Caco-2 (cell line): ENCODE measurements around the gene PRRG2. TPM values are rescaled to one million over a fixed set of nuclear protein-coding genes. Genes with fewer than 3 reads are reported as not detected.

ENCODE experiments used
- BruUV-seq: library from RNA; stranded (reverse); fragments of 400-500 nt; replicated peaks from 2 replicates; lab custom pipeline; 2021; lab: Mats Ljungman, UMichigan
- CTCF ChIA-PET: fragments of 300-600 bp; sonication (Branson Sonifier 250); formaldehyde crosslinking; loops from one replicate; lab custom pipeline; 2022; ENCODE audit warnings: antibody characterized with exemption; lab: Charles Lee
- POLR2A ChIA-PET: fragments of 300-600 bp; sonication (Branson Sonifier 250); formaldehyde crosslinking; loops from one replicate; lab custom pipeline; 2022; ENCODE audit warnings: antibody characterized with exemption; lab: Charles Lee
- DNase-seq, 2 experiments: peaks; one replicate each; pipeline versions ENCODE4 v3.0.0 to v3.0.0-alpha.2; 2020 to 2022
- H3K27me3 ChIP-seq: replicated peaks from 2 replicates; pipeline ENCODE4 v1.6.0; 2011; ENCODE audit warnings: low read length; ENCODE audit not compliant: control insufficient read depth, insufficient read depth
- H3K36me3 ChIP-seq: 2 replicates; pipeline ENCODE4 v1.5.1; 2011; ENCODE audit warnings: low read length; ENCODE audit not compliant: control insufficient read depth, insufficient read depth
- H3K4me1 ChIP-seq: fragments of 250-450 bp; sonication (Bioruptor Pico); 2 replicates; pipeline ENCODE4 v1.5.1; 2020; ENCODE audit warnings: mild to moderate bottlenecking
- H3K4me3 ChIP-seq: 2 replicates; pipeline ENCODE4 v1.5.1; 2011; ENCODE audit warnings: low read depth, mild to moderate bottlenecking, control low read depth, low read length
- H3K9me3 ChIP-seq: fragments of 250-450 bp; sonication (Bioruptor Pico); 2 replicates; pipeline ENCODE4 v1.5.1; 2020; ENCODE audit warnings: mild to moderate bottlenecking, moderate library complexity
- H3K27ac Mint-ChIP-seq: one replicate; pipeline ENCODE4 v1.8.0; 2022; ENCODE audit warnings: mixed read lengths; ENCODE audit not compliant: unreplicated experiment
- H3K27me3 Mint-ChIP-seq: one replicate; pipeline ENCODE4 v1.8.0; 2022; ENCODE audit warnings: mixed read lengths; ENCODE audit not compliant: insufficient read depth, unreplicated experiment
- H3K36me3 Mint-ChIP-seq: one replicate; pipeline ENCODE4 v1.8.0; 2022; ENCODE audit warnings: mild to moderate bottlenecking, mixed read lengths; ENCODE audit not compliant: insufficient read depth, unreplicated experiment
- H3K4me1 Mint-ChIP-seq: one replicate; pipeline ENCODE4 v1.8.0; 2022; ENCODE audit warnings: low read depth, mixed read lengths; ENCODE audit not compliant: unreplicated experiment
- H3K4me3 Mint-ChIP-seq: one replicate; pipeline ENCODE4 v1.8.0; 2022; ENCODE audit warnings: mild to moderate bottlenecking, moderate library complexity, mixed read lengths; ENCODE audit not compliant: unreplicated experiment
- H3K9me3 Mint-ChIP-seq: one replicate; pipeline ENCODE4 v1.8.0; 2022; ENCODE audit warnings: mixed read lengths; ENCODE audit not compliant: unreplicated experiment
- intact Hi-C: fragments of 100-400 bp; cut with micrococcal nuclease; formaldehyde crosslinking; loops from one replicate; pipeline ENCODE4 v1.10.0; 2022; ENCODE audit not compliant: unreplicated experiment
- total RNA-seq: library from RNA; stranded (reverse); gene quantifications from 2 replicates; pipeline ENCODE4 v1.2.3, GENCODE V29; 2022
- TF ChIP-seq, protein P1 (sequence below), 2 experiments: fragments of 200-600 bp in 1 of 2; IDR thresholded peaks; 1 replicate in 1 of 2; 2 replicates in 1 of 2; pipeline versions ENCODE4 v1.5.1 to v1.8.0; 2011 to 2022; ENCODE audit warnings: antibody characterized with exemption in 1 of 2, control low read depth in 1 of 2, inconsistent platforms in 1 of 2, low read depth in 1 of 2, low read length in 1 of 2, mild to moderate bottlenecking in 1 of 2, moderate library complexity in 1 of 2; ENCODE audit not compliant: insufficient read depth in 1 of 2, severe bottlenecking in 1 of 2, unreplicated experiment in 1 of 2

Gene PRRG2
- total RNA-seq, 1 experiment from 2014 or later, result 7.7 TPM

- CTCF ChIA-PET, result no interaction called here
- no TSS peak for BruUV-seq
- H3K4me1 ChIP-seq, result no peaks in the 10 kb centered on the region
- intact Hi-C loops, result no loop called here
- TF ChIP-seq, protein P1, sequence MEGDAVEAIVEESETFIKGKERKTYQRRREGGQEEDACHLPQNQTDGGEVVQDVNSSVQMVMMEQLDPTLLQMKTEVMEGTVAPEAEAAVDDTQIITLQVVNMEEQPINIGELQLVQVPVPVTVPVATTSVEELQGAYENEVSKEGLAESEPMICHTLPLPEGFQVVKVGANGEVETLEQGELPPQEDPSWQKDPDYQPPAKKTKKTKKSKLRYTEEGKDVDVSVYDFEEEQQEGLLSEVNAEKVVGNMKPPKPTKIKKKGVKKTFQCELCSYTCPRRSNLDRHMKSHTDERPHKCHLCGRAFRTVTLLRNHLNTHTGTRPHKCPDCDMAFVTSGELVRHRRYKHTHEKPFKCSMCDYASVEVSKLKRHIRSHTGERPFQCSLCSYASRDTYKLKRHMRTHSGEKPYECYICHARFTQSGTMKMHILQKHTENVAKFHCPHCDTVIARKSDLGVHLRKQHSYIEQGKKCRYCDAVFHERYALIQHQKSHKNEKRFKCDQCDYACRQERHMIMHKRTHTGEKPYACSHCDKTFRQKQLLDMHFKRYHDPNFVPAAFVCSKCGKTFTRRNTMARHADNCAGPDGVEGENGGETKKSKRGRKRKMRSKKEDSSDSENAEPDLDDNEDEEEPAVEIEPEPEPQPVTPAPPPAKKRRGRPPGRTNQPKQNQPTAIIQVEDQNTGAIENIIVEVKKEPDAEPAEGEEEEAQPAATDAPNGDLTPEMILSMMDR (IDR thresholded peaks at IDR 0.05; ENCODE audit: insufficient read depth in 1 of 2, low read depth in 1 of 2, low read length in 1 of 2, severe bottlenecking in 1 of 2, unreplicated experiment in 1 of 2), result no peak
- Mint-ChIP-seq H3K27ac (no peak overlapping the region), H3K36me3 (peaks cover 63% of the 10 kb centered on the region), H3K4me3 (no peak overlapping the region), H3K27me3 (no peaks in the 10 kb centered on the region), H3K9me3 (no peaks in the 10 kb centered on the region), H3K4me1 (no peaks in the 10 kb centered on the region)
- H3K4me3 ChIP-seq, result no peak overlapping the region
- no peaks in the 10 kb centered on the region for H3K9me3 ChIP-seq
- H3K36me3 ChIP-seq, result peaks cover 1% of the 10 kb centered on the region
- POLR2A ChIA-PET, result no interaction called here
- H3K27me3 ChIP-seq, result no peaks in the 10 kb centered on the region
- no peak for DNase-seq
Observed at GRCh38 chr19:49624967-49625910, 44.1 kb downstream of the PRRG2 start.

DNA sequence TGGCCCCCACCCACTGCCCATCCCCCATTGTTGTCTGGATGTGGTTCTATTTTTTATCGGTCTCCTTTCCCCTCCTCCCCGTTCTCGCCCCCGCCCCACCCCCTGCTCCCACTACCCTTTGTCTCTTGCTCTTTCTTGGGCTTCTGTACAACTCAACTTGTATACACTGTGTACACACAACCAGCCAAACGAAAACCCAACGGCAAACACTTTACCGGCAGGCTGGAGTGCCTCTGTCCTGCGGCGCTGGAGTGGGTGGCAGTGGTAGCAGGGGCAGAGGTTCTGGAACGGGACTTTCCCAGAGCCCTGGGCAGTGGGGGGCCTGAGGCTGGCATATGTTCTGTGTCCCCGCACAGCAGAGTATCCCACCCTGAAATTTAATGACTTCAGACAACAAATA is 45.1 kb downstream of the PRRG2 start:
- ChIA-PET CTCF (interaction anchor here (0.8 kb wide), 1 partner anchor 50 kb away, joined by 4 read pairs; no protein-coding TSS in a partner anchor), POLR2A (no interaction called here)
- no peak overlapping the region for H3K27ac Mint-ChIP-seq
- no peaks in the 10 kb centered on the region for H3K4me1 Mint-ChIP-seq
- Histone ChIP-seq H3K4me3 (no peak overlapping the region), H3K4me1 (no peaks in the 10 kb centered on the region), H3K9me3 (no peaks in the 10 kb centered on the region), H3K27me3 (no peaks in the 10 kb centered on the region), H3K36me3 (peaks cover 1% of the 10 kb centered on the region)
- H3K27me3 Mint-ChIP-seq, result no peaks in the 10 kb centered on the region
- TF ChIP-seq, protein P1 (IDR thresholded peaks at IDR 0.05; ENCODE audit: insufficient read depth in 1 of 2, low read depth in 1 of 2, low read length in 1 of 2, severe bottlenecking in 1 of 2, unreplicated experiment in 1 of 2), result no peak
- no TSS peak for BruUV-seq
- no peak for DNase-seq
- H3K4me3 Mint-ChIP-seq, result no peak overlapping the region
- no peaks in the 10 kb centered on the region for H3K9me3 Mint-ChIP-seq
- intact Hi-C loops, result no loop called here
- H3K36me3 Mint-ChIP-seq, result peaks cover 67% of the 10 kb centered on the region

GRCh38 chr19:49629659-49630058 is 48.5 kb downstream of the PRRG2 start:
- H3K4me3 Mint-ChIP-seq, result no peak overlapping the region
- H3K36me3 Mint-ChIP-seq, result peaks cover 66% of the 10 kb centered on the region
- Histone ChIP-seq H3K4me3 (no peak overlapping the region), H3K27me3 (no peaks in the 10 kb centered on the region), H3K9me3 (no peaks in the 10 kb centered on the region), H3K4me1 (peaks cover 7% of the 10 kb centered on the region; the same call in 1 of the 2 replicates), H3K36me3 (peaks cover 1% of the 10 kb centered on the region)
- H3K27me3 Mint-ChIP-seq, result no peaks in the 10 kb centered on the region
- no peak for DNase-seq
- ChIA-PET CTCF (interaction anchor here (0.6 kb wide), 1 partner anchor 1094 kb away, joined by 3 read pairs; no protein-coding TSS in a partner anchor), POLR2A (interaction anchor here (0.8 kb wide), 1 partner anchor 11 kb away, joined by 3 read pairs; no protein-coding TSS in a partner anchor)
- no peaks in the 10 kb centered on the region for H3K4me1 Mint-ChIP-seq
- intact Hi-C loops, result no loop called here
- H3K9me3 Mint-ChIP-seq, result no peaks in the 10 kb centered on the region
- no peak overlapping the region for H3K27ac Mint-ChIP-seq
- TF ChIP-seq, protein P1 (IDR thresholded peaks at IDR 0.05; ENCODE audit: insufficient read depth in 1 of 2, low read depth in 1 of 2, low read length in 1 of 2, severe bottlenecking in 1 of 2, unreplicated experiment in 1 of 2), result no peak
- no TSS peak for BruUV-seq
